Lung microvascular endothelial cell (primary cell): Measurements from ENCODE around the gene WNT4. TPM values are rescaled to one million over a fixed set of nuclear protein-coding genes. Genes with fewer than 3 reads are reported as not detected.

Source experiments
- DNase-seq, 2 donors: peaks; one replicate each; pipeline versions ENCODE4 v3.0.0 to v3.0.0-alpha.2; 2010; ENCODE audit warnings: low read depth in 2 of 2
- total RNA-seq: library from RNA; depleted of rRNA; stranded (reverse); fragments of >200 nt; gene quantifications from 2 replicates; pipeline ENCODE4 v1.2.1, GENCODE V29; 2014

WNT4 gene
- total RNA-seq, 1 donor from 2014 or later = 0.40 TPM

DNA sequence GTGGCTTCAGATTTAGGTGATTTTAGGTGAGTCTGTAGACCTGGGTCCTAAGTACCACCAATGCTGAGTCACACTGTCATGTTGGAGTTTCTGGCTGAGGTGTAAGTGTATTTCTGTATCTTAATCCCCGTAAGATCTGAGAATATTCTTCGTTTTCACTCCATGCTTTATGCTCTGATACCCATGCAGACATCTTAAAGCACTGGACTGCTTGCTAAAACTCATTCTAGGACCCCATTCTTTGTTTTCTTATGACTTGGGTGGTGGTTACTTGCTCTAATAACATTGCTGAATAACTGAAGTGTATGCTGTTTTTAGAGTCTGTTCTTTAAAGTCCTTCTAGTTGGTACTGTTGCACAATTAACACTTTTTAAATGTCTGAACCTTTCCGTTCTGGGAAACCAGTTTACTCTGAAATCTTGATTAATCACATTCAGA lies 53.7 kb downstream of the WNT4 start:
- no peak for DNase-seq

- DNase-seq = no peak
Measured at GRCh38 chr1:22088331-22088730, 54.6 kb downstream of the WNT4 start.

GRCh38 chr1:22080191-22080590 lies 62.7 kb downstream of the WNT4 start:
- no peak for DNase-seq

GRCh38 chr1:22078133-22078532 lies 64.8 kb downstream of the WNT4 start:
- no peak for DNase-seq

- DNase-seq = peak in 1 of 2 donors; percentile 22
Measured at GRCh38 chr1:22077728-22078127, 65.2 kb downstream of the WNT4 start.

DNA sequence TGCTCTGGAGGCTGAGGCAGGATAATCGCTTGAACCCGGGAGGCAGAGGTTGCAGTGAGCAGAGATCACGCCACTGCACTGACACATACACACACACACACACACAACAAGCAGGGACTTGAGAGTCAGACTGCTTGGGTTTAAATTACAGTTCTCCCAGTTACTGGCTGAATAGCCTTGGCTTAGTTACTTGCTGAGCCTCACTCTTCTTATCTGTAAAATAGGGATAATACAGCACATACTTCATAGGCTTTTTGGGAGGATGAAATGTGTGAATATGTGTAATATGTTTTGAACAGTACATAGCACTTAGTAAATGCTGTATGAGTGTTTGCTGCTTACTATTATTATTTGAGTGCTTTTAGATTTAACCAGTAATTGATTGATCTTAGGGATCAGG lies 66.6 kb downstream of the WNT4 start:
- DNase-seq = no peak

DNA sequence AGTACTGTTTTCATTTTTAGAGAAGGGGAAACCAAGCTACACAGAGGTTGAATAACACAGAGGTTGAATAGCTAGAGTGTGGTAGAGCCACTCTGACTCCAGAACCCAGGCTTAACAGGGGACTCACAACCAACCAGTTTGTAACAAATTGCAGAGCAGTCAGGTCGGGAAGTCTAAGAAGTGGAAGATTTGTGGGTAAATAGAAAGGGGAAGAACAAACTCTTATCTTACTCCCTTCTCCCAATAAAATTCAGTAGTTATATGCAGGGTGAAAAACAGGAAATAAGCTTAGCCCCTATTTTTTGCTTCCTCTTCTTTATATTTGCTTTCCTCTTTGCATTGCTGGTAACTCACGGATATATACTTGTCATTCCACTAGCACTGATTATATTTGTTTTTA lies 67.2 kb downstream of the WNT4 start:
- no peak for DNase-seq

DNA sequence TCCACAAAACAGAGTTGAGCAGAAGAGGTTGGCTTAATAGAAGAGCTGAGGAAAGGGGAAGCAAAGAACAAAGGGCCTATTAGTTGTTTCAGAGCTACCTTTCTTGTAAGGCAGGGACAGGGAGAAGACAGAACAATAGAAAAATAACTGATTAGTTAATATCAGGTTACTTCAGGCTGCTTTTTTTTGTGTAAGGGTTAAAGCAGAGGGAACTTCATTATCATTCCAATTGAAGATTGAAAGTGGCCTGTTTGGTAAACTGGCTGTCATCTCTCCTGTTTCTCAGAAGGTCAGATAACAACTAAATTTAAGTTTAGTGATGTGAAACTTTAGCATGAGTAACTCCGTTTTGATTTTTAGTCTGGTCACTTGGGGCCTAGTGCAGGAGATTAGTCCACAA lies 68.1 kb downstream of the WNT4 start:
- no peak for DNase-seq

DNA sequence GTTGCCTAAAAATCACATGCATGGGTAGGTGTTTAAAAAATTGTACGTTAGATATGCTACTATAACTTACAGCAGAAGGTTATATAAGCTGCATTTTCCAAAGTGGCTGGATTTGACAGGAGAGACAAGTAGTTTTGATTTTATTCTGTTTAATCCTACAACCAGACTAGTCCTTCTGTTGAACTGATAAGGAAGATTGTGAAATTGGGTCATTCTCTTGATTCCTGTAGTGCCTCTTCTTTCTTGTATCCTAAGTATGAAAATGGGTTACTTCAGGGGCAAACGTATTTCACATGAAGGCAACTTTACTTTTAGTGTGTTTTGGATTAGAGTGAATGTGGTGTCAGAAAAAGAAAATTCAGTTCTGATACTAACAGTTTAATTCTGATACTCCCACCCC lies 71.4 kb downstream of the WNT4 start:
- DNase-seq = no peak

Other genes with a start within 250 kb of the WNT4 start
- 250 and 367 TPM in 2 replicates for gene HSPG2, start 205.8 kb downstream of the WNT4 start, total RNA-seq
- under 0.01 TPM in 1 of 2 replicates, not detected in the other for gene CELA3B, start 166.1 kb downstream of the WNT4 start, total RNA-seq
- gene CELA3A, start 141.4 kb downstream of the WNT4 start, total RNA-seq = not detected in 2 replicates
- gene CDC42, start 90.4 kb downstream of the WNT4 start, total RNA-seq = 227 and 372 TPM in 2 replicates